ENCODE data around the gene IRAK3.

IRAK3 gene

DNA sequence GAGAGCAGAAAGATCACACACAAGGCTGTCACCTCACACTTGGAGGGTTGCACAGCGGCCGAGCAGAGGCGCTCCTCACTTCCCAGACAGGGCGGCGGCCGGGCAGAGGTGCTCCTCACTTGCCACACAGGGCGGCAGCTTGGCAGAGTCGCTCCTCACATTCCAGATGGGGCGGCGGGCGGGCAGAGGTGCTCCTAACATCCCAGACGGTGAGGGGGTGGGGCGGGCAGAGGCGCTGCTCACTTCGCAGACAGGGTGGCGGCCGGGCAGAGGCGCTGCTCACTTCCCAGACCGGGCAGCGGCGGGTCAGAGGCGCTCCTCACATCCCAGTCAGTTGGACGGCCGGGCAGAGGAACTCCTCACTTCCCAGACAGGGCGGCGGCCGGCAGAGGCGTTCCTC, 28.3 kb upstream of the IRAK3 start:
- TF ChIP-seq, protein P1, sequence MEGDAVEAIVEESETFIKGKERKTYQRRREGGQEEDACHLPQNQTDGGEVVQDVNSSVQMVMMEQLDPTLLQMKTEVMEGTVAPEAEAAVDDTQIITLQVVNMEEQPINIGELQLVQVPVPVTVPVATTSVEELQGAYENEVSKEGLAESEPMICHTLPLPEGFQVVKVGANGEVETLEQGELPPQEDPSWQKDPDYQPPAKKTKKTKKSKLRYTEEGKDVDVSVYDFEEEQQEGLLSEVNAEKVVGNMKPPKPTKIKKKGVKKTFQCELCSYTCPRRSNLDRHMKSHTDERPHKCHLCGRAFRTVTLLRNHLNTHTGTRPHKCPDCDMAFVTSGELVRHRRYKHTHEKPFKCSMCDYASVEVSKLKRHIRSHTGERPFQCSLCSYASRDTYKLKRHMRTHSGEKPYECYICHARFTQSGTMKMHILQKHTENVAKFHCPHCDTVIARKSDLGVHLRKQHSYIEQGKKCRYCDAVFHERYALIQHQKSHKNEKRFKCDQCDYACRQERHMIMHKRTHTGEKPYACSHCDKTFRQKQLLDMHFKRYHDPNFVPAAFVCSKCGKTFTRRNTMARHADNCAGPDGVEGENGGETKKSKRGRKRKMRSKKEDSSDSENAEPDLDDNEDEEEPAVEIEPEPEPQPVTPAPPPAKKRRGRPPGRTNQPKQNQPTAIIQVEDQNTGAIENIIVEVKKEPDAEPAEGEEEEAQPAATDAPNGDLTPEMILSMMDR (IDR thresholded peaks at IDR 0.05; ENCODE audit: control extremely low read depth, extremely low read depth, low read depth, missing control alignments): no peak
- ChIA-PET CTCF (interaction anchor here (1.7 to 3.8 kb wide), 3 partner anchors 8 to 23 kb away, joined by 4 to 27 read pairs (median 17); partner anchors contain the start of gene TMBIM4), POLR2A (no interaction called here)
- no peak for DNase-seq (ENCODE audit: extremely low spot score)

- ChIA-PET POLR2A (no interaction called here), CTCF (no interaction called here)
- TF ChIP-seq, protein P1 (IDR thresholded peaks at IDR 0.05; ENCODE audit: control extremely low read depth, extremely low read depth, low read depth, missing control alignments): no peak
- no peak for DNase-seq (ENCODE audit: extremely low spot score)
Measured at GRCh38 chr12:66162701-66163100, 26.3 kb upstream of the IRAK3 start.

GRCh38 chr12:66163289-66163688, 25.7 kb upstream of the IRAK3 start:
- POLR2A ChIA-PET: no interaction called here
- CTCF ChIA-PET: interaction anchor here (1.1 kb wide), 1 partner anchor 14 kb away, joined by 3 read pairs; no protein-coding TSS in a partner anchor
- TF ChIP-seq, protein P1 (IDR thresholded peaks at IDR 0.05; ENCODE audit: control extremely low read depth, extremely low read depth, low read depth, missing control alignments): no peak
- DNase-seq (ENCODE audit: extremely low spot score): no peak

- ChIA-PET CTCF (interaction anchor here (1.1 kb wide), 1 partner anchor 12 kb away, joined by 3 read pairs; no protein-coding TSS in a partner anchor), POLR2A (no interaction called here)
- no peak for DNase-seq (ENCODE audit: extremely low spot score)
- TF ChIP-seq, protein P1 (IDR thresholded peaks at IDR 0.05; ENCODE audit: control extremely low read depth, extremely low read depth, low read depth, missing control alignments): no peak
Measured at GRCh38 chr12:66164349-66164821, 24.6 kb upstream of the IRAK3 start.

GRCh38 chr12:66165141-66165540, 23.9 kb upstream of the IRAK3 start:
- no peak for DNase-seq (ENCODE audit: extremely low spot score)
- ChIA-PET POLR2A (no interaction called here), CTCF (no interaction called here)
- TF ChIP-seq, protein P1 (IDR thresholded peaks at IDR 0.05; ENCODE audit: control extremely low read depth, extremely low read depth, low read depth, missing control alignments): no peak

- POLR2A ChIA-PET: interaction anchor here (0.7 kb wide), 1 partner anchor 708 kb away, joined by 5 read pairs; no protein-coding TSS in a partner anchor
- DNase-seq (ENCODE audit: extremely low spot score): no peak
- TF ChIP-seq, protein P1 (IDR thresholded peaks at IDR 0.05; ENCODE audit: control extremely low read depth, extremely low read depth, low read depth, missing control alignments): no peak
- CTCF ChIA-PET: no interaction called here
Measured at GRCh38 chr12:66166561-66166960, 22.5 kb upstream of the IRAK3 start.

All from GM10248 (cell line).